K562 (cell line): ENCODE data around the gene RFC2. TPM values are rescaled to one million over a fixed set of nuclear protein-coding genes. Genes with fewer than 3 reads are reported as not detected.

Source experiments
- ADNP ChIP-seq: fragments of 200-800 bp; sonication (Bioruptor generic); IDR thresholded peaks from 2 replicates; pipeline ENCODE4 v1.6.1; 2016; ENCODE audit warnings: missing genetic modification characterization, missing compliant biosample characterization
- MCM7 ChIP-seq, 2 experiments: fragments of 450-650 bp; IDR thresholded peaks; 2 replicates each; pipeline ENCODE4 v1.6.1; 2016 to 2018
- NFYB ChIP-seq: IDR thresholded peaks from 2 replicates; pipeline ENCODE4 v1.6.1; 2011; ENCODE audit warnings: mild to moderate bottlenecking, moderate library complexity; ENCODE audit not compliant: insufficient read length; ENCODE audit errors: extremely low read depth
- POU5F1 ChIP-seq: fragments of 150-350 bp; IDR thresholded peaks from 2 replicates; pipeline ENCODE4 v1.6.1; 2014; ENCODE audit warnings: borderline replicate concordance, low read length, low read depth, mild to moderate bottlenecking; ENCODE audit not compliant: partially characterized antibody
- ZC3H4 ChIP-seq: sonication (generic); formaldehyde crosslinking; IDR thresholded peaks from 2 replicates; pipeline ENCODE4 v1.9.0; 2021; ENCODE audit warnings: missing genetic modification reagents, borderline replicate concordance
- ZNF586 ChIP-seq: fragments of 450-650 bp; formaldehyde crosslinking; conservative IDR thresholded peaks from 2 replicates; pipeline ENCODE4 v1.4.0; 2020; ENCODE audit warnings: mild to moderate bottlenecking, moderate library complexity
- polyA plus RNA-seq, 8 experiments: library from polyadenylated mRNA; depleted of rRNA in 4 of 8; stranded (reverse) in 5 of 8; unstranded in 3 of 8; fragments of >200 nt; fragmentation: Nextera tagmentation in 2 of 8; fragmentation: Illumina TruSeq in 1 of 8; extraction: Ambion mirVana in 2 of 8; extraction: Trizol in 1 of 8; gene quantifications; 2 replicates each; pipeline versions ENCODE4 v1.2.1 to v1.2.3, GENCODE V29; 2011 to 2014; ENCODE audit warnings: inconsistent platforms in 1 of 8, missing spikeins in 1 of 8
- total RNA-seq, 7 experiments: library from RNA; depleted of rRNA in 6 of 7; stranded (reverse); fragments of >200 nt in 6 of 7; fragmentation: Illumina TruSeq in 2 of 7; extraction: Trizol in 2 of 7; gene quantifications; 2 replicates each; pipeline versions ENCODE4 v1.2.1 to v1.2.3, GENCODE V29; 2011 to 2021; ENCODE audit warnings: low replicate concordance in 1 of 7
- TF ChIP-seq, protein P1 (sequence below), 2 experiments: fragments of 450-650 bp; formaldehyde crosslinking in 1 of 2; IDR thresholded peaks; 2 replicates each; pipeline versions ENCODE4 v1.4.0 to v1.6.1; 2014 to 2020; ENCODE audit warnings: mild to moderate bottlenecking in 2 of 2, borderline replicate concordance in 1 of 2, low read depth in 1 of 2
- TF ChIP-seq, protein P2 (sequence below): fragments of 450-650 bp; IDR thresholded peaks from 2 replicates; pipeline ENCODE4 v1.6.1; 2014; ENCODE audit warnings: low read depth, mild to moderate bottlenecking, moderate library complexity, borderline replicate concordance
- TF ChIP-seq, protein P3 (sequence below): sonication (generic); formaldehyde crosslinking; IDR thresholded peaks from 2 replicates; pipeline ENCODE4 v1.8.0; 2022; ENCODE audit warnings: missing genetic modification reagents, mild to moderate bottlenecking, borderline replicate concordance
- TF ChIP-seq, protein P4 (sequence below): IDR thresholded peaks from 3 replicates; pipeline ENCODE4 v1.6.1; 2011; ENCODE audit warnings: borderline replicate concordance, mild to moderate bottlenecking; ENCODE audit not compliant: insufficient read length, insufficient read depth
- TF ChIP-seq, protein P5 (sequence below): sonication (generic); formaldehyde crosslinking; IDR thresholded peaks from 2 replicates; pipeline ENCODE4 v1.8.0; 2022; ENCODE audit warnings: missing genetic modification reagents, mild to moderate bottlenecking, moderate library complexity, borderline replicate concordance

RFC2 gene
- total and polyA plus RNA-seq, 9 of the 15 experiments (the other 6 are each of a cell fraction or from before 2014, with no cell fraction given) = 32.5 to 161 (median 102) TPM

DNA sequence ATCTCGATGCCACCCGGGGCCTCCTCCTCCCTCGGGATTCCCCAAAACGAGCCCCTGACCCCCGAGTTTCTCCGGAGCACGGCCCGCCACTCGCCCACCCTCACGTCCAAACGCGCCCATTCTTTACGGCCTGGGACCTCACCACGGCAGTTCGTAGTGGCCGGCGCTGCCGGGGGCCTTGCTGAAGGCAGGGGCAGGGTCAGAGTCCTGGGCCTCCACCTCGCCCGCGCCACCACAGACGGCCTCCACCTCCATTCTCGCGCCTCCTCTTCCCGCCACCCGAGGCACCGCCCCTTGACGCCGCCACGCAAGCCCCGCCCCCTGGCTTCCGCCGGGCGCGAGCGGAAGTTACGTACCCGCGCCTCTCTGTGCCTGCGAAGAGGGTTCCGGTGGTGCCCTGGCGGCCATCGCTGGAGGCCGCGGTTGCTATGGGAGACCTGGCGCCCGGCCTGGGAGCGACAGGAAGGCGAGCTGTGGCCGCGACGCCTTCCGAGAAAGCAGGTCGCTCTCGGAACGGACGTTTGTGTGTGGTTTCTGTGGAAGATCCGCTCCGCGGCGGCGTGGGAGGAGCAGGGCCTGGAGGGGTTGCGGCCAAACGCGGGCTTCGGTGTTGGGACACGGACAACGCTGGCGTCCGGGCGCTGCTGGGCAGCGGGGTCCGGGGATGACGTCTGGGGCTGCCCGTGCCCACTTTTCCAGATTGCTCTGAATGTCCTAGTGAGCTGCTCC lies at the start of gene RFC2 (continued):
- TF ChIP-seq, protein P1, sequence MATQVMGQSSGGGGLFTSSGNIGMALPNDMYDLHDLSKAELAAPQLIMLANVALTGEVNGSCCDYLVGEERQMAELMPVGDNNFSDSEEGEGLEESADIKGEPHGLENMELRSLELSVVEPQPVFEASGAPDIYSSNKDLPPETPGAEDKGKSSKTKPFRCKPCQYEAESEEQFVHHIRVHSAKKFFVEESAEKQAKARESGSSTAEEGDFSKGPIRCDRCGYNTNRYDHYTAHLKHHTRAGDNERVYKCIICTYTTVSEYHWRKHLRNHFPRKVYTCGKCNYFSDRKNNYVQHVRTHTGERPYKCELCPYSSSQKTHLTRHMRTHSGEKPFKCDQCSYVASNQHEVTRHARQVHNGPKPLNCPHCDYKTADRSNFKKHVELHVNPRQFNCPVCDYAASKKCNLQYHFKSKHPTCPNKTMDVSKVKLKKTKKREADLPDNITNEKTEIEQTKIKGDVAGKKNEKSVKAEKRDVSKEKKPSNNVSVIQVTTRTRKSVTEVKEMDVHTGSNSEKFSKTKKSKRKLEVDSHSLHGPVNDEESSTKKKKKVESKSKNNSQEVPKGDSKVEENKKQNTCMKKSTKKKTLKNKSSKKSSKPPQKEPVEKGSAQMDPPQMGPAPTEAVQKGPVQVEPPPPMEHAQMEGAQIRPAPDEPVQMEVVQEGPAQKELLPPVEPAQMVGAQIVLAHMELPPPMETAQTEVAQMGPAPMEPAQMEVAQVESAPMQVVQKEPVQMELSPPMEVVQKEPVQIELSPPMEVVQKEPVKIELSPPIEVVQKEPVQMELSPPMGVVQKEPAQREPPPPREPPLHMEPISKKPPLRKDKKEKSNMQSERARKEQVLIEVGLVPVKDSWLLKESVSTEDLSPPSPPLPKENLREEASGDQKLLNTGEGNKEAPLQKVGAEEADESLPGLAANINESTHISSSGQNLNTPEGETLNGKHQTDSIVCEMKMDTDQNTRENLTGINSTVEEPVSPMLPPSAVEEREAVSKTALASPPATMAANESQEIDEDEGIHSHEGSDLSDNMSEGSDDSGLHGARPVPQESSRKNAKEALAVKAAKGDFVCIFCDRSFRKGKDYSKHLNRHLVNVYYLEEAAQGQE (IDR thresholded peaks at IDR 0.05; ENCODE audit: borderline replicate concordance) = peak; percentile 15; the same call in 1 of the 2 replicates
- TF ChIP-seq, protein P1 (CRISPR knock-in tag; IDR thresholded peaks at IDR 0.05; ENCODE audit: low read depth) = peak; percentile 18; the same call in 1 of the 2 replicates
- no peak for TF ChIP-seq NFYB
- no peak for TF ChIP-seq ZNF586 (CRISPR knock-in tag)
- no peak for TF ChIP-seq ADNP (tag)
- no peak for TF ChIP-seq MCM7 (IDR thresholded peaks at IDR 0.05)
- TF ChIP-seq, protein P2, sequence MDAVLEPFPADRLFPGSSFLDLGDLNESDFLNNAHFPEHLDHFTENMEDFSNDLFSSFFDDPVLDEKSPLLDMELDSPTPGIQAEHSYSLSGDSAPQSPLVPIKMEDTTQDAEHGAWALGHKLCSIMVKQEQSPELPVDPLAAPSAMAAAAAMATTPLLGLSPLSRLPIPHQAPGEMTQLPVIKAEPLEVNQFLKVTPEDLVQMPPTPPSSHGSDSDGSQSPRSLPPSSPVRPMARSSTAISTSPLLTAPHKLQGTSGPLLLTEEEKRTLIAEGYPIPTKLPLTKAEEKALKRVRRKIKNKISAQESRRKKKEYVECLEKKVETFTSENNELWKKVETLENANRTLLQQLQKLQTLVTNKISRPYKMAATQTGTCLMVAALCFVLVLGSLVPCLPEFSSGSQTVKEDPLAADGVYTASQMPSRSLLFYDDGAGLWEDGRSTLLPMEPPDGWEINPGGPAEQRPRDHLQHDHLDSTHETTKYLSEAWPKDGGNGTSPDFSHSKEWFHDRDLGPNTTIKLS = peak; percentile 77
- no peak for TF ChIP-seq ZC3H4 (CRISPR knock-in tag)
- TF ChIP-seq, protein P3, sequence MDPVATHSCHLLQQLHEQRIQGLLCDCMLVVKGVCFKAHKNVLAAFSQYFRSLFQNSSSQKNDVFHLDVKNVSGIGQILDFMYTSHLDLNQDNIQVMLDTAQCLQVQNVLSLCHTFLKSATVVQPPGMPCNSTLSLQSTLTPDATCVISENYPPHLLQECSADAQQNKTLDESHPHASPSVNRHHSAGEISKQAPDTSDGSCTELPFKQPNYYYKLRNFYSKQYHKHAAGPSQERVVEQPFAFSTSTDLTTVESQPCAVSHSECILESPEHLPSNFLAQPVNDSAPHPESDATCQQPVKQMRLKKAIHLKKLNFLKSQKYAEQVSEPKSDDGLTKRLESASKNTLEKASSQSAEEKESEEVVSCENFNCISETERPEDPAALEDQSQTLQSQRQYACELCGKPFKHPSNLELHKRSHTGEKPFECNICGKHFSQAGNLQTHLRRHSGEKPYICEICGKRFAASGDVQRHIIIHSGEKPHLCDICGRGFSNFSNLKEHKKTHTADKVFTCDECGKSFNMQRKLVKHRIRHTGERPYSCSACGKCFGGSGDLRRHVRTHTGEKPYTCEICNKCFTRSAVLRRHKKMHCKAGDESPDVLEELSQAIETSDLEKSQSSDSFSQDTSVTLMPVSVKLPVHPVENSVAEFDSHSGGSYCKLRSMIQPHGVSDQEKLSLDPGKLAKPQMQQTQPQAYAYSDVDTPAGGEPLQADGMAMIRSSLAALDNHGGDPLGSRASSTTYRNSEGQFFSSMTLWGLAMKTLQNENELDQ (CRISPR knock-in tag) = no peak; the same call in 1 of the 2 replicates
- TF ChIP-seq POU5F1 = peak; percentile 30
- TF ChIP-seq, protein P4, sequence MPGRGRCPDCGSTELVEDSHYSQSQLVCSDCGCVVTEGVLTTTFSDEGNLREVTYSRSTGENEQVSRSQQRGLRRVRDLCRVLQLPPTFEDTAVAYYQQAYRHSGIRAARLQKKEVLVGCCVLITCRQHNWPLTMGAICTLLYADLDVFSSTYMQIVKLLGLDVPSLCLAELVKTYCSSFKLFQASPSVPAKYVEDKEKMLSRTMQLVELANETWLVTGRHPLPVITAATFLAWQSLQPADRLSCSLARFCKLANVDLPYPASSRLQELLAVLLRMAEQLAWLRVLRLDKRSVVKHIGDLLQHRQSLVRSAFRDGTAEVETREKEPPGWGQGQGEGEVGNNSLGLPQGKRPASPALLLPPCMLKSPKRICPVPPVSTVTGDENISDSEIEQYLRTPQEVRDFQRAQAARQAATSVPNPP = no peak
- TF ChIP-seq, protein P5, sequence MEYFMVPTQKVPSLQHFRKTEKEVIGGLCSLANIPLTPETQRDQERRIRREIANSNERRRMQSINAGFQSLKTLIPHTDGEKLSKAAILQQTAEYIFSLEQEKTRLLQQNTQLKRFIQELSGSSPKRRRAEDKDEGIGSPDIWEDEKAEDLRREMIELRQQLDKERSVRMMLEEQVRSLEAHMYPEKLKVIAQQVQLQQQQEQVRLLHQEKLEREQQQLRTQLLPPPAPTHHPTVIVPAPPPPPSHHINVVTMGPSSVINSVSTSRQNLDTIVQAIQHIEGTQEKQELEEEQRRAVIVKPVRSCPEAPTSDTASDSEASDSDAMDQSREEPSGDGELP (CRISPR knock-in tag) = peak; percentile 93
